Lung (tissue), 12 donors: ENCODE data around the gene SIX2. TPM values are rescaled to one million over a fixed set of nuclear protein-coding genes. Genes with fewer than 3 reads are reported as not detected.

Experiments
- ATAC-seq: fragments of 200-7000 bp; cut with Tn5 transposase; one replicate; pipeline ENCODE4 v1.9.1; 2020; ENCODE audit warnings: moderate number of reproducible peaks; ENCODE audit not compliant: insufficient read depth, low FRiP score
- DNase-seq, 3 donors: peaks; one replicate each; pipeline ENCODE4 v3.0.0-alpha.2; 2013 to 2017
- H3K27ac ChIP-seq, 2 donors: one replicate each; pipeline ENCODE4 v1.5.1; 2013; ENCODE audit warnings: mild to moderate bottlenecking in 2 of 2, moderate library complexity in 2 of 2, control low read depth in 1 of 2, inconsistent platforms in 1 of 2, low read depth in 1 of 2, low read length in 1 of 2
- H3K27me3 ChIP-seq, 3 donors: one replicate each; pipeline ENCODE4 v1.5.1; 2013; ENCODE audit warnings: low read length in 2 of 3; ENCODE audit not compliant: control insufficient read depth in 3 of 3, insufficient read depth in 3 of 3
- H3K36me3 ChIP-seq, 4 donors: one replicate each; pipeline ENCODE4 v1.5.1; 2013; ENCODE audit warnings: low read length in 4 of 4, mild to moderate bottlenecking in 1 of 4, moderate library complexity in 1 of 4; ENCODE audit not compliant: control insufficient read depth in 4 of 4, insufficient read depth in 4 of 4
- H3K4me1 ChIP-seq, 5 donors: one replicate each; pipeline ENCODE4 v1.5.1; 2013; ENCODE audit warnings: low read length in 5 of 5, mild to moderate bottlenecking in 2 of 5, moderate library complexity in 1 of 5; ENCODE audit not compliant: control insufficient read depth in 5 of 5, insufficient read depth in 5 of 5
- H3K4me3 ChIP-seq: one replicate; pipeline ENCODE4 v1.5.1; 2013; ENCODE audit warnings: mild to moderate bottlenecking, control low read depth, moderate library complexity
- H3K9ac ChIP-seq, 2 donors: one replicate each; pipeline ENCODE4 v1.5.1; 2013; ENCODE audit warnings: low read length in 2 of 2, control low read depth in 1 of 2; ENCODE audit not compliant: insufficient read depth in 1 of 2
- H3K9me3 ChIP-seq, 4 donors: one replicate each; pipeline ENCODE4 v1.5.1; 2013; ENCODE audit warnings: low read length in 3 of 4, mild to moderate bottlenecking in 1 of 4, moderate library complexity in 1 of 4; ENCODE audit not compliant: control insufficient read depth in 4 of 4, insufficient read depth in 3 of 4
- CTCF ChIP-seq: IDR thresholded peaks from 2 replicates; pipeline ENCODE4 v1.5.1; 2012; ENCODE audit warnings: mild to moderate bottlenecking; ENCODE audit errors: control extremely low read depth, extremely low read depth
- WGBS, 2 donors: extraction: QIAGEN DNeasy Blood & Tissue Kit; methylation state at CpG; one replicate each; pipeline ENCODE4 v1.1.7; 2013; 5-methylcytosine and 5-hydroxymethylcytosine counted together
- polyA plus RNA-seq, 2 donors: library from polyadenylated mRNA; stranded (reverse); fragments of 200-250 nt; gene quantifications; one replicate each; pipeline ENCODE4 v1.2.1, GENCODE V29; 2013
- total RNA-seq, 2 donors: library from RNA; depleted of rRNA in 1 of 2; stranded (reverse); fragments of >200 nt in 1 of 2; gene quantifications; one replicate each; pipeline ENCODE4 v1.2.1, GENCODE V29; 2014 to 2021
- donor health status: control.
- donor health status: control.
- donor health status: Bipolar disorder and iron deficiency.
- donor health status: healthy.
- donor health status: DM: yes; HTN: yes; CAD: no.

Gene SIX2
- total and polyA plus RNA-seq, 4 donors: 0.34 to 0.83 (median 0.44) TPM

- H3K27ac ChIP-seq: no peak overlapping the region
- ATAC-seq (no peak), DNase-seq (no peak)
- WGBS, 2 donors: 69 to 88% methylated on average over 6 of the region's 6 CpGs
- H3K36me3 ChIP-seq: no peaks in the 10 kb centered on the region
- peaks cover 15 to 54% (median 29%) of the 10 kb centered on the region in 3 donors for H3K27me3 ChIP-seq
- H3K9me3 ChIP-seq: no peaks in the 10 kb centered on the region
- H3K9ac ChIP-seq: no peak overlapping the region
- H3K4me1 ChIP-seq: peaks cover 0 to 44% (median 17%) of the 10 kb centered on the region in 5 donors
- TF ChIP-seq CTCF: no peak
- H3K4me3 ChIP-seq: no peak overlapping the region
Observed at GRCh38 chr2:44957656-44958327, 51.5 kb downstream of the SIX2 start.

GRCh38 chr2:44956843-44957242 lies 52.4 kb downstream of the SIX2 start:
- Histone ChIP-seq H3K36me3 (no peaks in the 10 kb centered on the region), H3K4me1 (peaks cover 0 to 50% (median 18%) of the 10 kb centered on the region in 5 donors), H3K4me3 (no peak overlapping the region), H3K27ac (no peak overlapping the region), H3K27me3 (peaks cover 18 to 60% (median 35%) of the 10 kb centered on the region in 3 donors), H3K9me3 (no peaks in the 10 kb centered on the region), H3K9ac (no peak overlapping the region)
- no peak for TF ChIP-seq CTCF
- no peak for ATAC-seq
- WGBS, 2 donors: 65 to 79% methylated on average over 1 of the region's 1 CpG
- peak in 2 of 3 donors; percentile 85 to 91 for DNase-seq

GRCh38 chr2:44955593-44956392 lies 53.5 kb downstream of the SIX2 start:
- H3K27ac ChIP-seq: no peak overlapping the region
- no peaks in the 10 kb centered on the region for H3K9me3 ChIP-seq
- peak; percentile 76 for ATAC-seq
- 8 to 10% methylated on average over 37 to 38 of the region's 38 CpGs for WGBS, 2 donors
- peak; percentile 87 for TF ChIP-seq CTCF
- H3K36me3 ChIP-seq: no peaks in the 10 kb centered on the region
- peaks cover 22 to 61% (median 45%) of the 10 kb centered on the region in 3 donors for H3K27me3 ChIP-seq
- no peak overlapping the region for H3K4me3 ChIP-seq
- no peak overlapping the region for H3K9ac ChIP-seq
- H3K4me1 ChIP-seq: peaks cover 0 to 50% (median 18%) of the 10 kb centered on the region in 5 donors
- peak; percentile 79 to 83 (median 79) for DNase-seq

Other genes with a start within 250 kb of the SIX2 start
- under 1 TPM in 1 of 2 donors, not detected in 1; 0.06 TPM for gene SIX3, start 67.8 kb downstream of the SIX2 start, total RNA-seq
- under 1 TPM in 1 of 2 donors, not detected in 1; 0.02 TPM for gene SIX3, start 67.8 kb downstream of the SIX2 start, polyA plus RNA-seq